HG03575 (cell line): ENCODE measurements around the gene GPX3.

Experiments used
- ATAC-seq: cut with Tn5 transposase; IDR thresholded peaks from one replicate; pipeline ENCODE4 v1.9.1; 2021; ENCODE audit not compliant: unreplicated experiment, insufficient number of reproducible peaks, low FRiP score; ENCODE audit errors: extremely low read depth

Gene GPX3

GRCh38 chr5:151051066-151051930 lies 30.9 kb downstream of the GPX3 start:
- no peak for ATAC-seq

GRCh38 chr5:151051931-151052608 lies 31.7 kb downstream of the GPX3 start:
- no peak for ATAC-seq

- no peak for ATAC-seq
These were observed 32.4 kb downstream of the GPX3 start for GRCh38 chr5:151052836-151053235.

GRCh38 chr5:151053796-151054462 lies 33.5 kb downstream of the GPX3 start:
- no peak for ATAC-seq

GRCh38 chr5:151054709-151055108 lies 34.3 kb downstream of the GPX3 start:
- ATAC-seq = no peak

- ATAC-seq = no peak
These were observed 34.9 kb downstream of the GPX3 start for GRCh38 chr5:151055336-151055735.

GRCh38 chr5:151056379-151057325 lies 36.3 kb downstream of the GPX3 start:
- ATAC-seq = no peak

GRCh38 chr5:151058301-151058700 lies 37.9 kb downstream of the GPX3 start:
- no peak for ATAC-seq

GRCh38 chr5:151058891-151059489 lies 38.6 kb downstream of the GPX3 start:
- no peak for ATAC-seq

GRCh38 chr5:151060742-151061141 lies 40.4 kb downstream of the GPX3 start:
- no peak for ATAC-seq

- ATAC-seq = no peak
These were observed 42.2 kb downstream of the GPX3 start for GRCh38 chr5:151062405-151063141.

GRCh38 chr5:151063142-151063989 lies 43.0 kb downstream of the GPX3 start:
- no peak for ATAC-seq

GRCh38 chr5:151064916-151065499 lies 44.6 kb downstream of the GPX3 start:
- ATAC-seq = no peak

- ATAC-seq = no peak
These were observed 45.2 kb downstream of the GPX3 start for GRCh38 chr5:151065609-151066008.

- no peak for ATAC-seq
These were observed 46.5 kb downstream of the GPX3 start for GRCh38 chr5:151066920-151067319.

GRCh38 chr5:151067632-151068432 lies 47.4 kb downstream of the GPX3 start:
- ATAC-seq = no peak
